GM21381 (cell line): ENCODE results near the gene ACOT8.

Experiments
- ATAC-seq: cut with Tn5 transposase; IDR thresholded peaks from one replicate; pipeline ENCODE4 v1.9.1; 2021; ENCODE audit warnings: mild to moderate bottlenecking, moderate library complexity; ENCODE audit not compliant: unreplicated experiment

Gene ACOT8

GRCh38 chr20:45859916-45860315, 2.7 kb upstream of the ACOT8 start:
- no peak for ATAC-seq

DNA sequence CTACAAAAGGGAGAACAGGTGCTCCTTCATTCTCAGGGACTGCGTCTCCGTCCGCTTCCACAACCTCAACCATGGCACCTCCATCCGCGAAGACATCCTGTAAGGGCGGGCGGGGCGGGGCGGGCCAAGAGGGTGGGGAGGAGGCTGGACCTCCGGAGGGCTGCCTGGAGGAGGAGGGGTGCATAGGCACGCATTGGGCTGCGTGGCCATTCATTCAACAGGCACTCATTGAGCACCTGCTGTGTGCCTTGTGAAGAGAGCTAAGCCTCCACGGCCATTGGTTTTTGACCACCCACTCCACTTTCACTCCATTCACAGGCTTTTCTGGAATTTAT, 657 bp upstream of the ACOT8 start:
- ATAC-seq = peak; percentile 19

DNA sequence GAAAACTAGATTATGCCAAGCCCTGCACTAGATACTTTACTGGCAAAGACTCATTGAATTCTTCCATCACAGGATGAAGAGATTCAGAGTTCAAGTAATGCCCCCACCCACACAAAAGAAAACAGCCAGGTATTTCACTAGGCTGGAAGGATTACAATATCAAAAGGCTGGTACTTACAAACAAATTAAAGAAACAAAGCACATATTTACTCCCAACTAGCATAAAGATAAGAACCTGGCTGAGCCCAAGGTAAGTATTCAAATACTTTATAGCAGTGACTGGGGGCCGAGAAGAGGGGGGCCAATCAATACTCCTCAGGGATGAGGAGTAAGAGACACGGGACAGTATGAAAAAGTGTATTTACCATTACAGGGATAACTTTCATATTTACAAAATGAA, 3.7 kb downstream of the ACOT8 start:
- ATAC-seq = no peak

- no peak for ATAC-seq
These were observed 4.9 kb downstream of the ACOT8 start for GRCh38 chr20:45852326-45852725.

DNA sequence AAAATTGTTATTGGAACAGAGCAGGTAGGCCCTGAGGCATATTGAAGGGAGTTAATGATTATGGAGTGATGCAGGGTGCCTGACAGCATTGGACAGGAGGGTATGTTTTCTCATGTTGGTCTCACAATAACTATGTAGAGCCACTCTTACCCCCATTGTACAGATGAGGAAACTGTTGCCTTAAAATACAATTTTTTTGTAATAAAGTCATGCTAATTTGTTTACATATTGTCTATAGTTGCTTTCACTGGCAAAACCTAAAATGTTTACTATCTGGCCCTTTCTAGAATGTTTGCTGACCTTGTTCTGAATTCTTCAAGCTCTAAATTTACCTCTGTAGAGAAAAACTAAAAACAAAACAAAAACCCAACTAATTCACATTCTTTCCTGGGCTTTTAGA, 5.7 kb downstream of the ACOT8 start:
- ATAC-seq = no peak

DNA sequence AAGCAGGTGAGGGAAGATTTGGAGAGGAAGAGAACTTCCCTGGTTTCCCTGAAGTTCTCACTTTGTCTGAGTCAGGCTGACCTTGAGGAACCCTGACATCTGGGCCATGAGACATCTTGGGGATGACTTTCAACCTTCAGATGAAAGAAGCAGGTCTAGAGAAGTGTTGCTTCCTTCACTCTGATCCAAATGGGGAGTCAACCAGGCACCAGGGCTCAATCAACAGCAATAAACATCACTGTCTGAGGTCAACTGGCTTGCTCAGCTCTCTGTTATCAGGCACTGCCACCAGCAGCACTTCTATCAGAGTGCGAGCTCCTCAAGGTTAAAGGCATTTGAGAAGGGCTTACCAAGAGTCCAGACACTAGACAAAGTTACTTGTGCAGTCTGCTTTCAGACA, 6.3 kb downstream of the ACOT8 start:
- ATAC-seq = no peak

DNA sequence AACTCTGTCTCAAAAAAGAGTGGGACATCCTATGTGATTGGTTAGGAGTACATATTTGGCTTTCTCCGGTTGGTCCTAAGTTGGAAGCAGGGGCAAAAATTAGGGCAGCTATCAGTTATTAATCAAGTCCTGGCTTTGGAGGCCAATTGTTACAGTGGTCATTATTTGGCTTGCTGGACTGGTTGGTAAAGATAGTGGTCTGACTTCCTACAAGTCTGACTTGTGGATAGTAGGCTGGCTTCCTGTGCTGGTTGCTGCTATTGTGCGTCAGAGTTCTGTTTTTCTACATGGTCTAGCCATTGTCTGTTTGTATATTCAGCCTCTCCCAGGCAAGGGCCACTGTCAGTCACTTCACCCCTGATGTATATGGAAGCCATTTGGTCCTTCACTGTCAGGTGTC, 7.0 kb downstream of the ACOT8 start:
- ATAC-seq = no peak

DNA sequence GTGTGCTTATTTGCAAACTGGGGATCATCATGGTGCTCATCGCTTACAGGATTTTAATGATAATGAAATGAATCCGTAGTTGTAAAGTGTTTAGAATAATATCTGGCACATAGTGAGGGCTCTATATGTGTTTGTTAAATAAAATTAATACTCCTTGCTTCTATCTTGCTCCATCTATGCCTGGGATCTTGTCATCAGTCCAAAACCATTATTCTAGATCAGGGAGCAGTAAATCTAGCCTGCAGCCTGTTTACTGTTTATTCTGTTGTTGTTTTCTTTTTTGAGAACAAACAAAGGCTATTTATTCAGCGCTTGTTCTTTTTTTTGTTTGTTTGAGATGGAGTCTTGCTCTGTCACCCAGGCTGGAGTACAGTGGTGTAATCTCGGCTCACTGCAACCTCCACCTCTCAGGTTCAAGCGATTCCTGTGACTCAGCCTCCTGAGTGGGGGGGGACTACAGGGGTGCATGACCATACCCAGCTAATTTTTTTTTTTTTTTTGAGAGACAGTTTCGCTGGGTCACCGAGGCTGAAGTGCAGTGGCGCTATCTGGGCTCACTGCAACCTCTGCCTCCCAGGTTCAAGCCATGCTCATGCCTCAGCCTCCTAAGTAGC, 8.1 kb downstream of the ACOT8 start:
- no peak for ATAC-seq

DNA sequence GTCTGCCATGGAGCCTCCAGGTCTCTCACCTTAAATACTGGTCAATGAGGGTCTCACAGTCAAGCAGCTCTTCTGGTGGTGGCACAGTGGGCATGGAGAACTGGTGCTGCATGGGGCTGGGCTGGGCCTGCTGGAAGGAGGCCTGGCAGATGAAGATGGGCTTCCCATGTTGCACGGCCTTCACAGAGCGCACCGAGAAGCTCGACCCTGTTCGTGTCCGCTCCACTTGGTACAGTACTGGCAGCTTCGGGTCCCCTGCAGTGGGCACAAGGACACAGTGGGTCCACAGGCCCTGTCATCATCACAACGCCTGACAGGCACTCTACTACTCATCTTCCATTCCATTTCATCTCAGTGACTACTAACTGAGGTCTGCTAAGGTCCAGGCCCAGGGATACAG, 8.8 kb downstream of the ACOT8 start:
- no peak for ATAC-seq

- ATAC-seq = no peak
These were observed 11.7 kb downstream of the ACOT8 start for GRCh38 chr20:45845452-45845851.

- no peak for ATAC-seq
These were observed 13.7 kb downstream of the ACOT8 start for GRCh38 chr20:45843506-45843905.

- ATAC-seq = peak; percentile 71
These were observed 14.9 kb downstream of the ACOT8 start for GRCh38 chr20:45842169-45842812.

DNA sequence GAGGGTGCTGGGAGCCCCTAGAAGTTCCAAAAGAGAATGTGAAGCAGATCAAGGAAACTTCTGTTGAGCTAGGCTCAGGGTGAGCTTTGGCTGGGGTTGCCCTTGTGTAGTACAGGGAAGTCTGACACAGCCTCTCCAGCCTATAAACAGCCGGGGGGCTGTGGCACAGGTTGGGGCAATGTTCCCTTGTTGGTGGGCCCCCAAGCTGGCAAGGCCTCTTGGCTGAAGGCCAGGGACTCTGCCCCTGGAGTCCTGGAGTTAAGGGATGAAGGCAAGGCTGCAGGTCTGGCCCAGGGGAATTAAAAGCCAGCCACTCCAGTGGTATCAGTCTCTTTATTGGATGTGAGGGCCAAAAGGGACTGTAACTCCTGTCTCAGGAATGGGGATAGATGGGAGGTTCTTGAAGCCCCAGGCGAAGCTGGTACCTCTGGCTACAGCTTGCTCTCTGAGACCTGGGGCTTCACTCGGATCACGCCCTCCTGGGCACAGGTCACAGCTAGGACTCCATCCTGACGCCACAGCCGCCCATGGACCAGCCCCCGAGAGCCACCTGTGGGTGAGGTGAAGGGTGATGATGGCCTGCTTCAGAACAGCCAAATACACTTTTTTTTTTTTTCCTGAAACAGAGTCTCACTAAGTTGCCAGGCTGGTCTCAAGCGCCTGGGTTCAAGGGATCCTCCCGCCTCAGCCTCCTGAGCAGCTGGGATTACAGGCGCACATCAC, 15.6 kb downstream of the ACOT8 start:
- ATAC-seq = no peak

- no peak for ATAC-seq
These were observed 16.4 kb downstream of the ACOT8 start for GRCh38 chr20:45840700-45841198.

- ATAC-seq = no peak
These were observed 20.4 kb downstream of the ACOT8 start for GRCh38 chr20:45836841-45837240.

- ATAC-seq = no peak
These were observed 21.4 kb downstream of the ACOT8 start for GRCh38 chr20:45835825-45836224.

GRCh38 chr20:45835329-45835765, 21.8 kb downstream of the ACOT8 start:
- ATAC-seq = no peak

- ATAC-seq = no peak
These were observed 22.4 kb downstream of the ACOT8 start for GRCh38 chr20:45834797-45835161.

DNA sequence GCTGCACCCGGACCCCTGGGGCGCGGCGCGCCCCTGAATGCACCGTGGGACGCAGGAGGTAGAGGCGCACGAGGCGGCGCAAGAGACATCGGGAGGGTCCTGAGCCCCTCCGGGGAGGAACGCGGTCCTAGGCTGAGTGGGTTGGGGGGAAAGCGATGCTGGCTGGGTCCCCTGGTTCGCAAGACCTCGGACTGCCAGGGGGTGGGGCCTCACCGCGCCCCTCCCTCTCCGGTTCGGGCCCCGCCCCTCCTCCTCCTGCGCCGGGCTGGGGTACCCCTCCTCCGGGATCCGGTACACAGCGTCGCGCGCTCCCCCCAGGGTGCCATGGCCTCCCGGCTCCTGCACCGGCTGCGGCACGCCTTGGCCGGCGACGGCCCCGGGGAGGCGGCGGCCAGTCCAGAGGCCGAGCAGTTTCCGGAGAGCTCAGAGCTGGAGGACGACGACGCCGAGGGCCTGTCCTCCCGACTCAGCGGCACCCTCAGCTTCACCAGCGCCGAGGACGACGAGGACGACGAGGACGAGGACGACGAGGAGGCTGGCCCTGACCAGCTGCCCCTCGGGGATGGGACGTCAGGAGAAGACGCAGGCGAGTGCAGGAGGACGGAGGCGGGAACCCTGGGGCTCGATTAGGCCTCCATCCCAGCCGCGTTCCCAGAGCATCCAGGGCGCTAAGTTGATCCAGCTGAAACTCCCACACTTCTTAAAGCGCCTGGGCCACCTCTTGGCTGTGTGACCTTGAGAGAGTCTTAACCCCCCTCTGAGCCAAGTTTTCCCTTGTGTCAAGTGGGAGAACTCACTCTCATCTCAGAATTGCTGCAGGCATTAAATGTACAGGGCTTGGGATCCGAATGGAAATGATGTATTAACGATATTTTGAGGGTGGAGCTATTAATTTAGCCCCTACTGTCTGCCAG, 23.1 kb downstream of the ACOT8 start:
- ATAC-seq = no peak

GRCh38 chr20:45833030-45833882, 23.9 kb downstream of the ACOT8 start, which contains the start of gene SNX21:
SNX21 (plus strand) TSS chr20:45833799; CDS start chr20:45833920, 121 bp downstream.
- ATAC-seq = no peak
